ENCODE measurements around the gene SMAD4.
"Not testable (repeated sequence)": the region's sequence is repeated elsewhere in the genome, so short reads cannot be mapped to it uniquely, and the experiment has no call there.

Gene SMAD4

GRCh38 chr18:51111633-51112355 is 81.8 kb downstream of the SMAD4 start:
- not testable (repeated sequence) for DNase-seq (ENCODE audit: low read depth)

GRCh38 chr18:51116996-51117395 is 87.0 kb downstream of the SMAD4 start:
- not testable (repeated sequence) for DNase-seq (ENCODE audit: low read depth)

GRCh38 chr18:51119561-51119960 is 89.5 kb downstream of the SMAD4 start:
- DNase-seq (ENCODE audit: low read depth): not testable (repeated sequence)

- DNase-seq (ENCODE audit: low read depth): not testable (repeated sequence)
These were observed 90.0 kb downstream of the SMAD4 start for GRCh38 chr18:51119976-51120375.

- DNase-seq (ENCODE audit: low read depth): no peak
These were observed 91.0 kb downstream of the SMAD4 start for GRCh38 chr18:51120809-51121596.

GRCh38 chr18:51121597-51121857 is 91.5 kb downstream of the SMAD4 start:
- no peak for DNase-seq (ENCODE audit: low read depth)

GRCh38 chr18:51122266-51123045 is 92.4 kb downstream of the SMAD4 start:
- no peak for DNase-seq (ENCODE audit: low read depth)

- no peak for DNase-seq (ENCODE audit: low read depth)
These were observed 93.0 kb downstream of the SMAD4 start for GRCh38 chr18:51123046-51123395.

GRCh38 chr18:51123481-51123880 is 93.5 kb downstream of the SMAD4 start:
- DNase-seq (ENCODE audit: low read depth): no peak

- DNase-seq (ENCODE audit: low read depth): no peak
These were observed 94.0 kb downstream of the SMAD4 start for GRCh38 chr18:51123936-51124486.

GRCh38 chr18:51125976-51126375 is 96.0 kb downstream of the SMAD4 start:
- no peak for DNase-seq (ENCODE audit: low read depth)

- no peak for DNase-seq (ENCODE audit: low read depth)
These were observed 97.7 kb downstream of the SMAD4 start for GRCh38 chr18:51127664-51128063.

GRCh38 chr18:51128533-51128932 is 98.5 kb downstream of the SMAD4 start:
- DNase-seq (ENCODE audit: low read depth): no peak

GRCh38 chr18:51132256-51132935 is 102.4 kb downstream of the SMAD4 start:
- no peak for DNase-seq (ENCODE audit: low read depth)

GRCh38 chr18:51133580-51134160 is 103.7 kb downstream of the SMAD4 start:
- DNase-seq (ENCODE audit: low read depth): no peak

Measured in stromal cell of bone marrow (primary cell).